Measurements from ENCODE around the gene CBR1.

The CBR1 gene

DNA sequence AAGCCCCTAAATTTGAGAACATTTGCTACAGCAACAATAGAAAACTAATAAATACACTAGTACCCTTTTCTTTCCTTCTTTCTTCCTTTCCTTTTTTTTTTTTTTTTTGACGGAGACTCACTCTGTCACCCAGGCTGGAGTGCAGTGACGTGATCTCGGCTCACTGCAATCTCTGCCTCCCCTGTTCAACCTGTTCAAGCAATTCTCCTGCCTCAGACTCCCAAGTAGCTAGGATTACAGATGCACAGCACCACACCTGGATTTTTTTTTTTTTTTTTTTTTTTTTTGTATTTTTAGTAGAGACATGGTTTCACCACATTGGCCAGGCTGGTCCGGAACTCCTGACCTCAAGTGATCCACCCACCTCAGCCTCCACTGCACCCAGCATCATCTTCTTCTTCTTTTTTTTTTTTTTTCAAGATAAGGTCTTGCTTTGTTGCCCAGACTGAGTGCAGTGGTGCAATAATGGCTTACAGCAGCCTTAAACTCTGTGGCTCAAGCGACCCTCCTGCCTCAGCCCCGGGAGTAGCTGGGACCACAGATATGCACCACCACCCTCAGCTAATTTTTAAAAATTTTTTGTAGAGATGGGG lies 45.4 kb downstream of the CBR1 start:
- no peak for DNase-seq (ENCODE audit: low spot score)

DNA sequence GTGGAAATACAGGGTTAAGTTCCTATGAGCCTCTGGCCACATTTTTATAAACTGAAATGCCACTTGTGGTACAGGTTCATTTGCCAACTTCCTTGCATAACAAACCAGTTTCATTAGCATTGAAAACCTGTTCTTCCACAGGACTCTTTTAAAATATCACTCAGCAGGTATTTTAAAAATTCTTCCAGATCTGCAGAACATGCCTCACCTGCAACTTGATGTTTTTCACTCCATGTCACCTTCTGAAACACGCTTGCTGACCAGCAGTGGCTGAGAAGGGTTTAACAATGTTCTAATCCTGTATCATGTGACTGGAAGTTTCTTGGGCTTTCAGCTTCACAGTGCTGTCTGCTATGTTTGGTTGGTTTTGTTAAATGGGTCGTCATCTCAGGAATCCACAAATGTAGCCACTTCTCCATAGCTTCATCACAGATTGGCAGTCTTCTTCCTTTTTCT lies 47.5 kb downstream of the CBR1 start:
- no peak for DNase-seq (ENCODE audit: low spot score)

DNA sequence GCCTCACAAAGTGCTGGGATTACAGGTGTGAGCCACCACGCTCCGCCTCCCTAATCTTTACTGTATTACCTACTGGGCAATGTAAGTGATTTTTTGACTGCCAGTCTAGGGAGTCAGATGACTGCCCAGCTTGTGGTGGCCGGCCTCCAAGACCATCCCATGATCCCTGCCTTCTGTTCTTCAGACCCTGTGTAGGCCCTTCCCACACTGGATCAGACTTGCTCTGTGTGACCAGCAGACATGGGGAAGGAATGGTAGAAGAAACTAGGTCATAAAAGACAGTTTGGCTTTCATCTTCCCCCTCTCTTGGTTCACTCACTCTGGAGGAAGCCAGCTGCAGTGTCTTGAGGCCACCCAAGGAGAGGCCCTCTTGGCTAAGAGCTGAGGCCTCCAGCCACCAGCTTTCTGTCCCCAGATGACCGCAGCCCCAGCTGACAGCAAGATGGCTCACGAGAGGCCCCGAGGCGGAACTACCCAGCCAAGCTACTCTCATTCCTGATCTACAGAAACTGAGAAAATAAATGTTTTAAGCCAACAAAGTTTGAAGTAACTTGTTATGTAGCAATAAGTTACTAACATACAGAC lies 50.6 kb downstream of the CBR1 start:
- no peak for DNase-seq (ENCODE audit: low spot score)
